ENCODE measurements around the gene FADS2. TPM values are rescaled to one million over a fixed set of nuclear protein-coding genes. Genes with fewer than 3 reads are reported as not detected.

The FADS2 gene
- total RNA-seq, 1 donor from 2014 or later, result 43.3 TPM

DNA sequence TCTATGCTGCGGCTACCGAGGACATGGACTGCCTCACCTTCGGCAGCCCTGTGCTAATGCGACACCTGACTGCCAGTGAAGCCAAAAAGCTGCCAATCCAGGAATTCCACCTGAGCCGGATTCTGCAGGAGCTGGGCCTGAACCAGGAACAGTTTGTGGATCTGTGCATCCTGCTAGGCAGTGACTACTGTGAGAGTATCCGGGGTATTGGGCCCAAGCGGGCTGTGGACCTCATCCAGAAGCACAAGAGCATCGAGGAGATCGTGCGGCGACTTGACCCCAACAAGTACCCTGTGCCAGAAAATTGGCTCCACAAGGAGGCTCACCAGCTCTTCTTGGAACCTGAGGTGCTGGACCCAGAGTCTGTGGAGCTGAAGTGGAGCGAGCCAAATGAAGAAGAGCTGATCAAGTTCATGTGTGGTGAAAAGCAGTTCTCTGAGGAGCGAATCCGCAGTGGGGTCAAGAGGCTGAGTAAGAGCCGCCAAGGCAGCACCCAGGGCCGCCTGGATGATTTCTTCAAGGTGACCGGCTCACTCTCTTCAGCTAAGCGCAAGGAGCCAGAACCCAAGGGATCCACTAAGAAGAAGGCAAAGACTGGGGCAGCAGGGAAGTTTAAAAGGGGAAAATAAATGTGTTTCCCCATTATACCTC, 32.1 kb upstream of the FADS2 start:
- no peak for ATAC-seq

DNA sequence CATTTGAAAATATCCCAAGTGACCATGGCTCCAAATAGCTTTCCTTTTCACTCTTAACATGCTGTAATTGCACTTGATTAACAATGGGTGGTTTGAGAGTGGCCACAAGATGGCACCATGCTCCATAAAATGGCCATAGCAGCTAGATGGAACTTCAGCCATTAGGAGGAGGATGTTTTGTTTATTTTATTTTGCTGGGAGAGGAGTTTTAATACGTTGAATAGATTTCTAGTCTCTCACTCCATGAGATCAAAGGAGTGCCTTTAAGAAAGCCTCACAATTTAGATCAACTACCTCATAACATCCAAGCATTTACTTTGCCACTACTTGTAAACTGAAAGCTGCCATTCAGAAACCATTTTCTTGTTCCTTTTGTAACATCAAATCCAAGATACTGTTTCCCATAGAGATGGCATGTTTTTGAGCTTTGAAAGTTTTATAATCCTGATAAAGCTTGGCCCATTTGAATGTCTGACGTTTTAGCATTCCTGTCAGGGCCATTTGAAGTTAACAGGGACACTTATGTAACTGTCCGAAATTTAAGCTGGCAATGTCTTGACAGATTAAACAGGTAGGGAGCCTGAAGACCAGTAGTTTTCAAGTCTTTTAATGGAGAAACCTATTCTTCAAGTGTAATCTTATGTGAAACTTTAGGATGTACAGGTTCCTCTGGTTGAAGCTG, 30.7 kb upstream of the FADS2 start:
- ATAC-seq, result peak; percentile 42

DNA sequence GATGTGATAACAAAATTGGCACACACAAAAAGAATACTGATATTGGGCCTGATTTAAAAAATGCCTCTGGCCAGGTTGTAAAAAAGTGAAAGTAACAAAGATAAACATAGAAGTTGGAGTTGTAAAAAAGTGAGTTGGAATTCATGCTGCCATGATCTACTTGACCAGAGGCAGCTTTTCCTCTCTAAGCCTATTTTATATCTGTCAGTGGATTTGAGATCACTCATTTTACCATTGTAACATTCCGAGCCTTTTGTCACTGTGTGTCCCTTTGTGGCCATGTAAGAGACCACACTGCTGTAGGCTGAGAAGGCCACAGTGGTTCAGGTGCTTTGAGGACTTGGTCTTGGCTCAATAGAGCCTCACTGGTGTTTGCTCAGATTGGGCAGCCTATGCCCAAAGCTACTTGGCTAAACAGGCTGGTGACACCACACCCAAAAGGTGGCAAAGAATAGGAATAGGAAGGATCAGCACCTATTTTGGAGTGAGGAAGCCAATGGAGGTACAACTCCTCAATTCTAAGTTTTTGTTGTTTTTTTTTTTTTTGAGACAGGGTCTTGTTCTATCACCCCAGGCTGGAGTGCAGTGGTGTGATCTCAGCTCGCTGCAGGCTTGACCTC, 28.3 kb upstream of the FADS2 start:
- no peak for ATAC-seq

DNA sequence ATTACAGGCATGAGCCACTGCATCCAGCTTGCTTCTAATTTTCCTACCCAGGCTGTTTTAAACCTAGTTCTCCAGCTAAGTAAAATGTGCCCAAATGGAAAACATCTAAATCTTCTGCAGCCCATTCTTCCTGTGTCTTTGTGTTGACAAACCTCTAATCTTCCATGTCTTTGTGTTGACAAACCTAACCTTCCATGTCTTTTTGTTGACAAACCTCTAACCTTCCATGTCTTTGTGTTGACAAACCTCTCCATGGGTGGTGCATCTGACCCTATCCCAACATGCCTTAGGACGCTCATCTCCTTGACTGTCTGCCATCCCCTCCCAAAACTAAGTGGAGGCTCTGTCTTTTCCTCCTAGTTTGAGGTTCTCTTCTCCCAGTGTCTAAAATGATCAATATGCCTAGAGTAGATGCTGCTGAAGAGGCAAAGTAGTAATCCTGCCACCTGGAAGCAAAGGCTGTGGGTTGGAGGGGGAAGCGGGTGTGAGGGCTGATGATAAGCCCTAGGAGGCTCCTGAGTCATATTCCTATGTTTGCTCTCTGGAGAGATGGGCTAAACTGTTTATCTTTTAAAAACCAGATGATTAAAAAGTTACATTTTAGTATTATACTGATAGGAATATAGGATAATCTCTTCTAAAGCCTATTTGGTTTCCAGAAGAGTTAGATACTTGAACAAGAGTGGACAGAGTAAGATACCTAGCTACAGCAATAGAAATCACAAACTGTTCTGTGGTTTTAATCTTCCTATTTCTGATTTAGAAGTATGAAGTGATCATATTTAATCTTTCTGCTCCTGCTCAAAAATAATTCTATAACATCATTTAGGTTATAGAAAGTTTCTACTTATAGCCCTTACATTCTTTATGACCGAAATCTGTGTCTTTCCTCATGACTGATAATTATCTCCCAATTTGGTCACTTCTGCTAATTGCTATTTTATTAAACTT, 27.5 kb upstream of the FADS2 start:
- no peak for ATAC-seq

DNA sequence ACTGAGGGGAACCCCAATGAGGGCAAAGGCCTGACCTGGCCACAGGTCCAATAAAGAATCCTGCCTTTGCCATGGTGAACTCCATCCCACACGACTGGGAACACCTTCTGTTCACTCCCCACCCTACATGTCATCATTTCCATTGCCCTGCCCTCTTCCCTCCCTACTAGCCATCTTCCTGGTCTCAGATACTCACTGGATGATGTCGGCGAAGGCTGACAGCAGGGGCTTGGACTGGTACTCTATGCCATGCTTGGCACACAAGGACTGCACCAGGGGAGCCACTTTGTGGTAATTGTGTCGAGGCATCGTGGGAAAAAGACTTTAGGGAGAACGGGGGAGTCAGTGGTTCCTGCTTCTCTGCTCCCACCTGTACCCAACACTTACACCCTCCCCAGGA, 25.5 kb upstream of the FADS2 start:
- ATAC-seq, result no peak

DNA sequence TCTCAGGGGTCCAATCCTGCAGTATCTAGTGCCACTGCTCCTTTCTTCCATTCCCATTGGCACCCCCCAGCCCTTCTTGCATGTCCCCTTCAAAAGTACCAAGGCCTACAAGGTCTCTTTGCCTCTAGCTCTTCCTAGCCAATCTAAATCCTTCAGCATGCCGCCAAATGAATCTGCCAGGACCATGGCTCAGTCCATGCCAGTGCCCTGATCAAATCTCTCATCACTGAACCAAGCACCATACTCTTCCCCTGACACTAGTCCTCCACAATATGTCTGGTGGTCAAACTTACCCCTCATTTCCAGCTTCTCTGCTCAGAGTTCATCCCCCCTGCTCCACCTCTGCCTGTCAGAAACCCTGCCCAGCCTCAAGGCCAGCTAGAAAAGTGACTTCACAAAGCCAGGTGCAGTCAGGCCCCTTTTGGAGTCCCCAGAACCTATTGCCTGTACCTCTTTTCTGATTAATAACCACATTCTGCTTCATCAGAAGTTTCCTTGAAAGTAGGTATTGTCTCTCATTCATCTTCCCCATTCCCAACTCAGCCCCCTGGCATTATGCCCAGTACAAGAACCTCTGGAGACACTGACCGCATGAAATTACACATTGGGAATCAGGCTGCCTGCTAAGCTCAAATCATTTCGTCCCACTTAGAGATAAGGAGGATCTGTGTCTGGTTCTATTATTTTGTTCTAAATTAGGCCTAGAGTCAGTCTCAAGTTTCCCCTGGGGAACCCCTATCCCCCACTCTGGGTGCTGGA, 24.0 kb upstream of the FADS2 start:
- ATAC-seq, result no peak

DNA sequence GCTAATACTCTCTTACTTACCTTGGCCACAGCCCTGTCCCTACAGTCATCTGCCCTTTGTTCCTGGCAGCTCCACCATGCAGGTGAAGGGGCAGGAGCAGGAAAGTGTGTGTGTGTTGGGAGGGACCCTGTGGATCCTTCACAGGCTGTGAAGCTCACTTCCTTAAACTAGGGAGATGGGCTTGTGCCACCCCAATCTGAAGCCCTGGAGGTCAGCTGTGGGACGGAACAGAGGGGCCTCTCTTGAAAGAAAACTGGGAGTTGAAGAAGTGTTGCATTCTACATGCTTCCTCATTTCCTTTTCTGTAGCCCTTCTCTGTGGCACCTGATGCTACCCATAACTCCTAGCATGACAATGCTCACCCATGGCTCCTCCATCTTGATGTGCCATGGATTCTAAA, 23.0 kb upstream of the FADS2 start:
- ATAC-seq, result no peak

DNA sequence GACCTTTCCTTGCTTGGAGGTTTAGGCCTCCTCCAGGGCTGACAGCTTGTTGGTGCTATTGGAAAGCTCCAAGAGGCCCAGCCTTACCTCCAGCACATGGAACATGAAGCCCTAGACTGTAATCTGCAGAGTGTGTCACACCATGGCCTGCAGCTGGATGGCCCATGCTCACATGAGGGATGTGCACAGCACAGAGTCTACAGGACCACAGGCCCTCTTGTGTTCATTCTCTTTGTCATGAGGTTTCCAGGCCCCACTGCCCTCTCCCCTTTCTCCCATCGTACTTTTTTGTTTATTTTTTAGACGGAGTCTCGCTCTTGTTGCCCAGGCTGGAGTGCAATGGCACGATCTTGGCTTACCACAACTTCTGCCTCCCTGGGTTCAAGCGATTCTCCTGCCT, 21.3 kb upstream of the FADS2 start:
- ATAC-seq, result no peak

DNA sequence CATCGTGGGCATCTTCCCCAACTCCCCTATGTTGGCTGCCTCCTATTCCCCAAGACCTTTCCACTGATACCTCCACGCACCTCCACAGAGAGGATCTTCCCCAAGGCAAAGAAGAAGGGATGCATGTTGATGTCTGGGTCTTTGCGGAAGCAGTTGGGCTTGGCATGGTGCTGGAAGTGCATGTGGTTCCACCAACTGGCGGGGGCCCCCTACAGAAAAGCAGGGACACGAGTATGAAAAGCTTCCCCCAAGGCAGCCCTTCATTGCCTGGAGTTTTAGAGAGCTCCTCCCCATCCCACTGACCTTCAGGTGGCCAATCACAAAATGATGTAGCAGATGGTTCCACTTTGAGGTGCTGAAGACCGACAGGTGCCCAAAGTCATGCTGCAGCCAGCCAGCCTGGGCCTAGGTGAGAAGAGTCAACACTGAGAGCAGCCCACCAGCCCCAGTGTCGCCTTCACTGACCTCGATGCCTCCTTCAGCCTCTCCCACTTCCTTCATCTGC, 17.4 kb upstream of the FADS2 start:
- no peak for ATAC-seq

DNA sequence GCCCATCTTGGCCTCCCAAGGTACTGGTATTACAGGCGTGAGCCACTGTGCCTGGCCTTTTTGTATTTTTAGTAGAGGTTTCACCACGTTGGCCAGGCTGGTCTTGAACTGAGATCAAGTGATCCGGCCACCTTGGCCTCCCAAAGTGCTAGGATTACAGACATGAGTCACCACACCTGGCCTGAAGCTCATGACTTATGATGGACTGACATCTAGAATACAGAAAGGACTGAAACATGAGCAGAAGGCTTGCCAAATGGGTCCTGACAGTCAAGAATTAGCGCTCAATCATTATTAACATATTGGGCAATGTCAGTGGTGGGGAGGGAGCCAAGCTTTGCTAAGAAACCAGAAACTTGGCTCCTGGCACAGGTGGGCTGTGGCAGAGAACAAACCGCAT, 16.3 kb upstream of the FADS2 start:
- ATAC-seq, result no peak

DNA sequence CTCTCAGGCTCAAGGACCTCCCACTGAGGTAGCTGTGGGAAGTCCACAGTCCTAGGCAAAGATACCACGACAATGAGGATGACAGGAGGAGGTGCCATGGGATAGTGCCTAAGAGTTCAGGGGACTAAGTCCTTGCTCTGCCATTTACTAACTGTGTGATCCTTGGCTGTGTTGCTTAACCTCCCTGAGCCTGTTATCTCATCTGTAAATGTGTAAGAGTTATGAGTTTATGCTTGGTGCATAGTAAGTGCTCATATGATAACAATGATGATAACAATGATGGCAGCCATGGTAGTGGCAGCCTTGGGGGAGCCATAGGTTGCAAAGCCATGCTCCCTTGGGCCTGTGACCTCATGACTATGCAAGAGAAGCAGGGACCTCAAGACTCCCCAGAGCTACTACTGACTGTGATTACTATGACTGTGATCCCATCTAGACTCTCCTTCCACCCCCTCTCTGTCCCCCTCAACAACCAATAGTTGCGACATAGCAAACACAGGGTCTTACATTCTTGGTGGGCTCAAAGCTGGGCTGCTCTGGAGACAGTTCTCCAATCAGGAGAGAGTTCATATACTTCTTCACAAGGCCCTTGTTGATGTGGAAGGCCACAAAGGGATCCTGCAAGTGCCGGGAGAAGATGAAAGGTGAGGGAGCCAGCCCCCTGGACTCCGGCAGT, 15.2 kb upstream of the FADS2 start:
- no peak for ATAC-seq

DNA sequence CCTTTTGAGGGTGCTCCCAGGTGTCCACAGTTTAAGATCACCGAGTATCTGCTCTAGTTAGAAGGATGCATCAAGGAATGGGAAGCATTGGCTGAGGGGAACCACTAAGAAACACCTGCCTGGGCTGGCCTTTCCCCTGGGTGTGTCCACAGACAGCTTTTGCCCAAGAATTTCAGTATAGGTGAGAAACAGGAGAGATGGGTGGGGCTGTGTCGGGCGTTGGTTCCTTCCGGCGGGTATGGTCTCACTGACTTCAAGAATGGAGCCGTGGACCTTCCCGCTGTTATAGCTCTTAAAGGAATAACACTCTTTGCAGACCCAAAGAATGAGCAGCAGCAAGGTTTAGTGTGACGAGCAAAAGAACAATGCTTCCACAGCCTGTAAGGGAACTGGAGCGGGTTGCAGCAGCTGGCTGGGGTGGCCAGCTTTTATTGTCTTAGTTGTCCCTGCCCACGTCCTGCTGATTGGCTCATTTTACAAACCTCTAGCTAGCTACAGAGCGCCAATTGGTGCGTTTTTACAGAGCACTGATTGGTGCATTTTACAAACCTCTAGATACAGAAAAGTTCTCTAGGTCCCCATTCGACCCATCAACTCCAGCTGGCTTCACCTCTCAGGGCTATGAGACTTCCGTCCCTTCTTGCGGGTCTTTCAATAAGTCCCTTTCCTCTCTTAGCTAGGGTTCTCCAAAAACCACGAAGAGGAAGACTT, 13.7 kb upstream of the FADS2 start:
- peak; percentile 66 for ATAC-seq

DNA sequence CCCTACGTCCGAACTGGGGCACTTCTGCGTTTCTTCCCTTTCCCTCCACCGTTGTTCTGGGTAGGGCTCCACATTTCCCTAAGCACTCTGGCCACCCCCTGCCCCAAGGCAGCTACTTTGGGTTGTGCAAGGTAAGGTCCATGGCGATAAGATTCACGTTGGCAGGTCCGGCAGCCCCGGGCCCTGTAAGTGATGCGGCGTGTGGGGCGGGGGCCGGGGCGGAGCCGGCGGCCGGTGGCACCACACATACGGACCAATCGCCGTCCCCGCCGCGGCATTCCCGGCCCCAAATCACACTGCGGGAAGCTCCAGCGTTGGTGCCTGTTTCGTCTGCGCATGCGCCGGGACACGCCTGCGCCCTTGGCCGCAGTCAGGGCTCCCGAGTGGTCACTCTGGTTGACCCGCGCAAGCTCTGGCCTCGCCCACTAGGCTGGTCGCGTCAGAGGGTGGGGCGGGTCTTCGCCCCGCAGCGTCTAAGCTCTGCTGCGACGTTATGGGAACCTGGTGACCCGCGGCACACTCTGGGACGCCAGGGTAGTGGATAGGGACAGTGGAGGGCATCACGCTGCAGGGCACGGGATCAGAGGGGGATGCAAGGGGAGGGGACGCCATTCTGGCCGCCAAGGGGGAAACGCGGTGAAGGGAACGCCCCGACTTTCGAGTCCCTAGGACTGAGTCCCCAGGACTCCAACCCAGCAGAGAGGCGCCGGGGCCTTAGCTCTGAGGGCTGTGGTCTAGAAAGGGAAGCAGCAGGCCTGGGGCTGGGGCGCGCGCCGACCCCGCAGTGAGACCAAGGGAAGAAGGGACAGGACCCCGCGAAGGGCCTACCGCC, 12.9 kb upstream of the FADS2 start:
- ATAC-seq, result peak; percentile 70

DNA sequence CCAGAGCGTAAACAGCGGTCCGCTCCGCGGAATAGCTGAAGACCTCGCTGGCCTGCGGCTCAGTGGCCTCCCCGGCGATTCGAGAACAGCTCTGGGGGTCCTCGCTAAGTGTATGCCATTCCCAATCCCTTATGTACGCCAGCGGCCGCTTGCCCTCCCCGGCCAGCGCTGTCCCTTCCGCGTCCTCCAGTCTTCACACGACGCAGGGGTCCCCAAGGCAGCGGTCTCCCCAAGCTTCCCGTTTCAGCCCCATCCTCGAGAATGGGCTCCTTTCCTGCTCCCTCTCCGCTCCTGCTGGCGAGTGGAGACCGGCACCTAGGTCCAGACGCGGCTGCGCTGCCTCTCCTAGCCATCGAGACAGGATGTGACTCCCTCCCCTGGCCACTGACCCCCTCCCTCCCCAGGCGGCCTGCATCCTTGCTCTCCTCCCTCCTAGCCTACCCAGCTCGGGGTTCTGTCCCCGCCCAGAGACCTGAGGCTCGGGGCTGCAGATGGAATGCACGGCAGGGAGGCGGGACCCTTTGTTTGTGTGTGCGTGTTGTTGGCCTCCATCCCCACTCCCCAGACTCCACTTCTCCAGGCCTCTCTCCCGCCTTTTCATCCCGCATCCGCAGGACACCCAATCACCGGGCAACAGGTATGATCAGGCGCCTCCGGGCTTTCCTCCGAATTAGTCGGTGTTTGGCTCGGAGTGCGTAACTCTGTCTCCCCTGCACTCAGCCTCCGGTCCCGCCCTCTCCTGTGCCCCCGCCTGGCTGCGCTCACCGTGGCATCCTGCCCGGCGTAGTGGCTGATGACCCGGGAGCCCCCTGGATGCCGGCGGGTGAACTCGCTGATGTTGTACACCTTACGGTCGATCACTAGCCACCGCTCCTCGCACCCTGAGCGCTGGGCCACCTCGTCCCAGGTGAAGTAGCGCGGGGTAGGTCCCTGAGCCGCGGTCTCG, 12.0 kb upstream of the FADS2 start:
- ATAC-seq, result peak; percentile 7

DNA sequence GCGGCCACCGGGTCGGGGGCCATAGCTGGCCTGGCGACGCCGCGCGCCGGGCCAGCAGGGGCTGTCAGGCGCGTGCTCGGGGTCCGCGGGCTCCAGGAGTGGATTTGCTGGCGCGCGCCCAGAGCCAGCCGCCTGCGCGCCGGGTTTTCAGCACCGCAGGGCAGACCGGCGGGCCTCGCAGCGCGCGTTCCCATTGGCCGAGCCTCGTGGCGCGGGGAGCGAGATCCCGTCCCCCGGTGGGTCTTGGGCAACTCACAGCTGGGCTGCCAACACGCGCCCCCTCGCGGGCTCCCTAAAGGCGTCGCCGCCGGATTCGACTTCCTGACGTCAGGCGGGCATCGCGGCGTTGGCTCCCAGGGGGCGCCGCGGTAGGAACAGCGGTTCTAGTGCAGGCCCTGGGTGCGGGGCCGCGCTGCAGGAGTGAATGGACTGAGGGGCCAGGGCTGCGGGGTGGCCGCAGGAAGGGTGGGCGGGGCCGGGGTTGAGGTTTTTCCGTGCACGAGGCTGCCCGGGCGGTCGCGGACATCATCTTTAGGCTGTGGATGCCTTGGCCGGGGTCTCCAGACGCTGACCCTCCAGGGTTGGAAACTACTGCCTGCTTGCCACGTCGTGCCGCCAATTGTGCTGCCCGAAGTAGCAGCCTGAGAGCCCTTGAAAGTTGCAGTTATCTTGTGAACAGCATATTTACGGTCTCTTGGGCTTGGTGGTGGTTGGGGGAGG, 11.2 kb upstream of the FADS2 start, which contains the start of gene FADS1:
FADS1 (minus strand) TSS at position 268 of the 720 bp plus-strand sequence; CDS start at position 194, 74 bp downstream.
- peak; percentile 2 for ATAC-seq

DNA sequence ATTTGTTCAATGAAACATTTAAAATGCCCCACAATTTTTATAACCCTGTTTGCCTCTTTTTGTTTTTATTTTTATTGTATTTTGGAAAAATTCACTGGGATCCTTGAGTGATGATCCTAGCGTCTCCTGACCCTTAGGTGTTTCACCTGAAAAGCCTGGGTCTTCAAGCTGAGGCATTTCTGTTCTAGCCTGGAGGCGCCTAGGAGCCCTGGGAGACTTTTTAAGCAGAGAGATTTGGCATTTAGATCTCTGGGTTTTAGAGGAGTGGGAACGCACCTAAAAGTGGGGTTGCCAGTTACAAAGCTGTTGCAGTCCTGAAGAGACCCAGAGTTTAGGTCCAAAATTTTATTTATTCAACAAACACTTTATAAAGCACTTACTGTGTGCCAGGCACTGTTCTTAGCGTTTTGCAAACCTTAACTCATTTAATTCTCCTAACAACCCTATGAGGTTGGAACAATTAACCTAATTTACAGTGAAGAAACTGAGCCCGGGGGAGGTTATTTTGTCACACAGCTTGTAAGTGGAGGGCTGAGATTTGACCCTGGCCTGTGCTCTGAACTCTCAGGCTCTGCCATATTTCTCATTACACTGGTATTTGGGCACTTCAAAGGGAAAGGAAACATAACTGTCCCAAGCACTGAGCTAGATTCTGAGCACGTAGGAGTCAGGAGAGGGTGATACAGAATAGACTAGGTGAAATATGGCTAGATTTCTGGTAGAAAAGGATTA, 10.5 kb upstream of the FADS2 start:
- ATAC-seq, result no peak

DNA sequence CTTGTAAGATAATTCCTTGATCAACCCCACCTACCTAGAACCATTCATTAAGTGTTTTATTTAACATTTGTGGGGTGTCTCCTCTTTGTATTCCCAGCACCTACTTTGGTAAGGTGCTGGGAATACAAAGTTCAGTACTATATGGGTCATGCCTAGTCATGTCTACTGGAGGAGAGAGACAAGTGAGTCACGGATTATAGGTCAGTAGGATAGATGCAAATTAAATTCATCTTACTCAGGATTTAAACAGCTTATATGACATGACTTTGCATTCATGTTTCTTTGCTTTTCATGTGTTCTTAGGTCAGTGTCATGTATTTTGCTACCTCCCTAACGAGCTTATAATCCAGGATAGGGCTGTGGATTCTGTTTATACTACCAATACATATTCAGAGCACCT, 7.9 kb upstream of the FADS2 start:
- peak; percentile 88 for ATAC-seq
